ENCODE measurements around the gene HNRNPA0.

Gene HNRNPA0

DNA sequence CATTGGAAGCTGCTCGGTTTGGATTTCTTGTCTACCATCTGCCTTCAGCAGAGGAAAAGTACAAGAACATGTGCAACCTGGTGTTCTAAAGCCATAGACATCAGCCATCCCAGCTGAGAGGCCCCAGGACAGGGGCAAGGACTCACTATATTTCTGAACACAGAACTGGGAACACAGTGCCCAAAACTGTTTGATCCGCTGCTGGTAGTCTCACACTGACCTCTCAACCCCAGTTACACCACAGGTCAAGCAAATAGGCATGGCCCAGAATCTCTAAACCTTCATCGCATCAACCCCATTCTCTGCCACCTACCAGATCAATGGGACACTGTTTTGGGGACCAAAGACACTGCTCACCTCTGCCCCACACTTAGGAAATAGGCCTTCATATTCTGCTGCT lies 20.2 kb downstream of the HNRNPA0 start:
- no peak for DNase-seq (ENCODE audit: extremely low spot score)
- TF ChIP-seq CTCF (IDR thresholded peaks at IDR 0.05; ENCODE audit: control extremely low read depth, extremely low read depth, low read depth, missing control alignments), result no peak
- CTCF ChIA-PET, result interaction anchor here (0.9 to 10.9 kb wide), 8 partner anchors 9 to 104 kb away, joined by 3 to 292 read pairs (median 4); no protein-coding TSS in a partner anchor
- POLR2A ChIA-PET, result no interaction called here

GRCh38 chr5:137733006-137733405 lies 21.2 kb downstream of the HNRNPA0 start:
- TF ChIP-seq CTCF (IDR thresholded peaks at IDR 0.05; ENCODE audit: control extremely low read depth, extremely low read depth, low read depth, missing control alignments), result no peak
- ChIA-PET CTCF (interaction anchor here (0.7 to 3.9 kb wide), 11 partner anchors 10 to 103 kb away, joined by 3 to 22 read pairs (median 3); no protein-coding TSS in a partner anchor), POLR2A (interaction anchor here (0.5 kb wide), 1 partner anchor 19 kb away, joined by 3 read pairs; no protein-coding TSS in a partner anchor)
- DNase-seq (ENCODE audit: extremely low spot score), result no peak

GRCh38 chr5:137731176-137731575 lies 23.0 kb downstream of the HNRNPA0 start:
- ChIA-PET POLR2A (no interaction called here), CTCF (interaction anchor here (1.2 to 3.9 kb wide), 5 partner anchors 11 to 101 kb away, joined by 4 to 22 read pairs (median 11); no protein-coding TSS in a partner anchor)
- TF ChIP-seq CTCF (IDR thresholded peaks at IDR 0.05; ENCODE audit: control extremely low read depth, extremely low read depth, low read depth, missing control alignments), result no peak
- DNase-seq (ENCODE audit: extremely low spot score), result no peak

GRCh38 chr5:137730336-137730735 lies 23.8 kb downstream of the HNRNPA0 start:
- DNase-seq (ENCODE audit: extremely low spot score), result no peak
- TF ChIP-seq CTCF (IDR thresholded peaks at IDR 0.05; ENCODE audit: control extremely low read depth, extremely low read depth, low read depth, missing control alignments), result no peak
- CTCF ChIA-PET, result interaction anchor here (1.0 to 3.9 kb wide), 4 partner anchors 11 to 100 kb away, joined by 4 to 22 read pairs (median 8); no protein-coding TSS in a partner anchor
- POLR2A ChIA-PET, result no interaction called here

DNA sequence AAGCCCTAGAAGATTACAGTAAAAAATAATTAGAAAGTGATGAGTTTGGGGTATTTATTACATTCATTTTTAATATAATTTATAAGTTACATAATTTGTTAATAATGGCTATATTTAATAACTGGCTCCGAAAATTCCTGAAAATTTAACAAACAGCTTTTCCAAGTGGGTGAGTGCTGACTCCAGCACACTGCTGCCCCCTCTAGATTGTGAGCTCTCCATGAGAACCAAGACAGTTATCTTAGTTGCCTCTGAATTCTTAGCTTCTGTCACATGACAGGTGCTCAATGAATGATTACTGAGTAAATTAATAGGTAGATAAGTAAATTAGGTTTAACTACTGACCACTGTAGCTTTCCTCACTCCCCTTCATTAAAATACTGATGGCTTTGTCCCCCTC lies 26.1 kb downstream of the HNRNPA0 start:
- no peak for TF ChIP-seq CTCF (IDR thresholded peaks at IDR 0.05; ENCODE audit: control extremely low read depth, extremely low read depth, low read depth, missing control alignments)
- POLR2A ChIA-PET, result no interaction called here
- CTCF ChIA-PET, result interaction anchor here (0.7 to 2.8 kb wide), 8 partner anchors 9 to 98 kb away, joined by 3 to 17 read pairs (median 6); partner anchors contain the start of gene KLHL3
- no peak for DNase-seq (ENCODE audit: extremely low spot score)

DNA sequence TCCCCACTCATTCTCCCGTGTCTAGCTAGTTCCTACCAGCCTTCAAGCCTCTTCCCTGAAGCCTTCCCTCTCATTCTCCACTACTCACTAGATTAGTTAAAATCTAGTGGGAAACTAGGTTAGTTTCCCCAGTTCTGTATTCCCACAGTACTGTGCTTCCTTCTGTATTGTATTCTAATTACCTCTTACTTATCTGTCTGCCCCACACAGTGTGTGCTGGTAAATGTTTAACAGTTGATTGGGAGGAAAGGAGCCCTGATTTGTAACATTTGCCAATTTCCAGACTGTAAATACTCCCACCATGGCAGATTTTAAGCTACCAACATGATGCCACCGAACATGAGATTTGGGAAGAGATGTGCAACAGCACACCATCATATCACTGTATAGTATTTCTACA lies 26.5 kb downstream of the HNRNPA0 start:
- TF ChIP-seq CTCF (IDR thresholded peaks at IDR 0.05; ENCODE audit: control extremely low read depth, extremely low read depth, low read depth, missing control alignments), result no peak
- DNase-seq (ENCODE audit: extremely low spot score), result no peak
- POLR2A ChIA-PET, result no interaction called here
- CTCF ChIA-PET, result interaction anchor here (0.7 to 2.8 kb wide), 8 partner anchors 9 to 98 kb away, joined by 3 to 17 read pairs (median 6); partner anchors contain the start of gene KLHL3

Data from GM10248 (cell line).